ENCODE results near the gene LSM12. TPM values are rescaled to one million over a fixed set of nuclear protein-coding genes. Genes with fewer than 3 reads are reported as not detected.

Gene LSM12
- total and polyA plus RNA-seq, 12 donors, result 25.2 to 60.7 (median 42.3) TPM

- intact Hi-C loops (cut with DNase I), result no loop called here
- H3K27ac ChIP-seq, result peak overlapping the region in 2 of 10 donors; percentile 8 to 34
- peaks cover 0 to 26% (median 0%) of the 10 kb centered on the region in 9 donors for H3K4me1 ChIP-seq
- DNase-seq, result no peak
- H3K4me3 ChIP-seq, result no peak overlapping the region
- no peaks in the 10 kb centered on the region for H3K9me3 ChIP-seq
- peaks cover 4 to 96% (median 56%) of the 10 kb centered on the region in 9 donors for H3K36me3 ChIP-seq
- H3K27me3 ChIP-seq, result no peaks in the 10 kb centered on the region
- no peak for TF ChIP-seq CTCF (IDR thresholded peaks at IDR 0.05)
- ATAC-seq, result peak in 1 of 8 donors; percentile 7
- 62 to 63% methylated on average over 4 of the region's 4 CpGs for WGBS, 2 donors
Observed at GRCh38 chr17:44077595-44077909, 11.1 kb upstream of the LSM12 start.

- no peak for TF ChIP-seq CTCF (IDR thresholded peaks at IDR 0.05)
- Histone ChIP-seq H3K36me3 (peaks cover 4 to 90% (median 50%) of the 10 kb centered on the region in 9 donors), H3K27me3 (no peaks in the 10 kb centered on the region), H3K4me1 (peaks cover under 1 to 32% (median 4%) of the 10 kb centered on the region in 9 donors), H3K9me3 (no peaks in the 10 kb centered on the region), H3K4me3 (no peak overlapping the region), H3K27ac (peak overlapping the region in 3 of 10 donors; percentile 8 to 34 (median 21))
- WGBS, 2 donors, result 60 to 72% methylated on average over 6 of the region's 6 CpGs
- intact Hi-C loops (cut with DNase I), result no loop called here
- DNase-seq (no peak), ATAC-seq (no peak)
Observed at GRCh38 chr17:44076716-44077594, 10.5 kb upstream of the LSM12 start.

- peaks cover 4 to 78% (median 46%) of the 10 kb centered on the region in 9 donors for H3K36me3 ChIP-seq
- WGBS, 2 donors, result 69 to 75% methylated on average over 10 of the region's 10 CpGs
- H3K27me3 ChIP-seq, result no peaks in the 10 kb centered on the region
- H3K9me3 ChIP-seq, result no peaks in the 10 kb centered on the region
- ATAC-seq, result no peak
- no peak overlapping the region for H3K4me3 ChIP-seq
- intact Hi-C loops (cut with DNase I), result no loop called here
- TF ChIP-seq CTCF (IDR thresholded peaks at IDR 0.05), result no peak
- peaks cover 5 to 43% (median 13%) of the 10 kb centered on the region in 9 donors for H3K4me1 ChIP-seq
- DNase-seq, result no peak
- H3K27ac ChIP-seq, result peak overlapping the region in 5 of 10 donors; percentile 13 to 49 (median 29)
Observed at GRCh38 chr17:44075598-44076293, 9.3 kb upstream of the LSM12 start.

GRCh38 chr17:44074911-44075285 lies 8.4 kb upstream of the LSM12 start:
- DNase-seq (no peak), ATAC-seq (no peak)
- H3K27ac ChIP-seq, result no peak overlapping the region
- no peaks in the 10 kb centered on the region for H3K9me3 ChIP-seq
- peaks cover 0 to 70% (median 38%) of the 10 kb centered on the region in 9 donors for H3K36me3 ChIP-seq
- no peak overlapping the region for H3K4me3 ChIP-seq
- no peak for TF ChIP-seq CTCF (IDR thresholded peaks at IDR 0.05)
- WGBS, 2 donors, result 90 to 91% methylated on average over 9 of the region's 9 CpGs
- intact Hi-C loops (cut with DNase I), result loop anchor here in 5 of 10 donors (5.0 kb wide), 3 partner anchors 37 to 63 kb away; partner anchors contain the start of genes HDAC5 (in 1 of the 5) and TMEM101 (in 1 of the 5)
- H3K27me3 ChIP-seq, result no peaks in the 10 kb centered on the region
- peaks cover 5 to 47% (median 17%) of the 10 kb centered on the region in 9 donors for H3K4me1 ChIP-seq
